ENCODE data around the gene FNIP1. TPM values are rescaled to one million over a fixed set of nuclear protein-coding genes. Genes with fewer than 3 reads are reported as not detected.

Gene FNIP1
- total RNA-seq, 4 donors from 2014 or later: 36.0 to 42.7 (median 38.5) TPM

DNA sequence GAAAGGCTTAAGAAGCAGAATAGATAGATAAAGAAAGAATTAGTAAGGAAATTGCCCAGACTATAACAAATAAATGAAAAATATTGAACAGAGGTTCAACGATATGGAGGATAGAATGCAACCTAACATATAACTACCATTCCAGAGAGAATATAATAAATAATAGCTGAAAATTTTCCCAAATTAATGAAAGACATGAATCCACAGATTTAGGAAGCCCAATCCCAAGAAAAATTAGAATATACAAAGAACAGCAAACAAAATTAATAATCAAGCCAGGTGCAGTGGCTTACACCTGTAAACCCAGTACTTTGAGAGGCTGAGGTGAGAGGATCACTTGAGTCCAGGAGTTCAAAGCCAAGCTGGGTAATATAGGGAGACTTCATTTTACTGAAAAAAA lies 27.8 kb upstream of the FNIP1 start:
- Histone ChIP-seq H3K4me3 (no peak overlapping the region), H3K27me3 (no peaks in the 10 kb centered on the region), H3K4me1 (no peaks in the 10 kb centered on the region), H3K36me3 (no peaks in the 10 kb centered on the region), H3K9me3 (peaks cover 0 to 18% (median 4%) of the 10 kb centered on the region in 4 donors), H3K27ac (no peak overlapping the region)
- TF ChIP-seq EP300 (IDR thresholded peaks at IDR 0.05) (no peak), POLR2A (IDR thresholded peaks at IDR 0.05) (no peak)
- TF ChIP-seq, protein P1, sequence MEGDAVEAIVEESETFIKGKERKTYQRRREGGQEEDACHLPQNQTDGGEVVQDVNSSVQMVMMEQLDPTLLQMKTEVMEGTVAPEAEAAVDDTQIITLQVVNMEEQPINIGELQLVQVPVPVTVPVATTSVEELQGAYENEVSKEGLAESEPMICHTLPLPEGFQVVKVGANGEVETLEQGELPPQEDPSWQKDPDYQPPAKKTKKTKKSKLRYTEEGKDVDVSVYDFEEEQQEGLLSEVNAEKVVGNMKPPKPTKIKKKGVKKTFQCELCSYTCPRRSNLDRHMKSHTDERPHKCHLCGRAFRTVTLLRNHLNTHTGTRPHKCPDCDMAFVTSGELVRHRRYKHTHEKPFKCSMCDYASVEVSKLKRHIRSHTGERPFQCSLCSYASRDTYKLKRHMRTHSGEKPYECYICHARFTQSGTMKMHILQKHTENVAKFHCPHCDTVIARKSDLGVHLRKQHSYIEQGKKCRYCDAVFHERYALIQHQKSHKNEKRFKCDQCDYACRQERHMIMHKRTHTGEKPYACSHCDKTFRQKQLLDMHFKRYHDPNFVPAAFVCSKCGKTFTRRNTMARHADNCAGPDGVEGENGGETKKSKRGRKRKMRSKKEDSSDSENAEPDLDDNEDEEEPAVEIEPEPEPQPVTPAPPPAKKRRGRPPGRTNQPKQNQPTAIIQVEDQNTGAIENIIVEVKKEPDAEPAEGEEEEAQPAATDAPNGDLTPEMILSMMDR (IDR thresholded peaks at IDR 0.05): no peak
- WGBS, 2 donors: 97% methylated on average over 1 of the region's 1 CpG
- DNase-seq (ENCODE audit: low spot score in 2 of 2): no peak

DNA sequence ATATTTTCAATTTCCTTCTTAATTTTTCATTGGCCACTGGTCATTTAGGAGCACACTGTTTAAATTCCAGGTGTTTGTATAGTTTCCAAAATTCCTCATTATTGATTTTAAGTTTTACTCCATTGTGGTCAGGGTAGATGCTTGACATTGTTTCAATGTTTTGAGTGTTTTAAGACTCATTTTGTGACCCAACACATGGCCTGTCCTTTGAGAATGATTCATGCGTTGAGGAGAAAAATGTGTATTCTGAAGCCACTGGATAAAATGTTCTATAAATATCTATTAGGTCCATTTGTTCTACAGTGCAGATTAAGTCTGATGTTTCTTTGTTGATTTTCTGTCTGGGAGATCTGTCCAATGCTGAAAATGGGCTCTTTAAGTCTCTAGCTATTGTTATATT lies 24.4 kb upstream of the FNIP1 start:
- DNase-seq (ENCODE audit: low spot score in 2 of 2): no peak
- 63 to 67% methylated on average over 1 of the region's 1 CpG for WGBS, 2 donors
- Histone ChIP-seq H3K27ac (no peak overlapping the region), H3K36me3 (no peaks in the 10 kb centered on the region), H3K4me1 (no peaks in the 10 kb centered on the region), H3K27me3 (no peaks in the 10 kb centered on the region), H3K9me3 (peaks cover 0 to 12% (median 2%) of the 10 kb centered on the region in 4 donors), H3K4me3 (no peak overlapping the region)
- no peak for TF ChIP-seq POLR2A (IDR thresholded peaks at IDR 0.05)
- no peak for TF ChIP-seq EP300 (IDR thresholded peaks at IDR 0.05)
- TF ChIP-seq, protein P1 (IDR thresholded peaks at IDR 0.05): no peak

DNA sequence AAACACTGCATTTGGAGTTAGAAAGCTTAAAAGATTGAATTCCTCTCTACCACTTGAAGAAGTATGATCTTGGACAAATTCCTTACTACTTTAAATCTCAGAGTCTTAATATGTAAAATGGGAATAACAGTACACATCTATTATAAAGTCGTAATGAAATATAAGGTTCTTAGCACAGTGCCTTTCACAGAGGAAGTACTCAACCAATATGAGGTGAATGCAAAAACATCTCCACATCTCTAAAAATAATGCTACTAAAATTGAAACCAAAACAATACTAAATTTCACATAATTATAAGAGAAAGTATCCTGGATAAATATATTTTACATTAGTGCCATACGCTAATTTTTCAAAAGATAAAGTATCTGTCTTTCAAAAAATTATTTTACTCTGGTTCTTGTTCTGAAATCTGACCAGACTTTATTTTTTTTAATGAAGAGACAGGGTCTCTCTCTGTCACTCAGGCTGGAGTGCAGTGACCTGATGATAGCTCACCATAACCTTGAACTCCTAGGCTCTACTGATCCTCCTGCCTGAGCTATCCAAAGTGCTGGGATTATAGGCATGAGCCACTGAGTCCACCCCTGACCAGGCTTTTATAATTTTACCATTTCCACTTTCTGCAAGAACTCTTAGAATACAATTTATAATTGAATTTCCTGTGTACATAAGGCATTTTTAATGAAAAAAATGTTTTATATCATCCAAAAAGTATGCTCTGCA lies 21.3 kb upstream of the FNIP1 start:
- TF ChIP-seq EP300 (IDR thresholded peaks at IDR 0.05): no peak
- TF ChIP-seq, protein P1 (IDR thresholded peaks at IDR 0.05): no peak
- TF ChIP-seq POLR2A (IDR thresholded peaks at IDR 0.05): no peak
- no peak for DNase-seq (ENCODE audit: low spot score in 2 of 2)
- no peak overlapping the region for H3K27ac ChIP-seq
- no peaks in the 10 kb centered on the region for H3K27me3 ChIP-seq
- no peak overlapping the region for H3K4me3 ChIP-seq
- no peaks in the 10 kb centered on the region for H3K9me3 ChIP-seq
- WGBS, 2 donors: 86 to 88% methylated on average over 2 of the region's 2 CpGs
- H3K4me1 ChIP-seq: no peaks in the 10 kb centered on the region
- H3K36me3 ChIP-seq: no peaks in the 10 kb centered on the region

DNA sequence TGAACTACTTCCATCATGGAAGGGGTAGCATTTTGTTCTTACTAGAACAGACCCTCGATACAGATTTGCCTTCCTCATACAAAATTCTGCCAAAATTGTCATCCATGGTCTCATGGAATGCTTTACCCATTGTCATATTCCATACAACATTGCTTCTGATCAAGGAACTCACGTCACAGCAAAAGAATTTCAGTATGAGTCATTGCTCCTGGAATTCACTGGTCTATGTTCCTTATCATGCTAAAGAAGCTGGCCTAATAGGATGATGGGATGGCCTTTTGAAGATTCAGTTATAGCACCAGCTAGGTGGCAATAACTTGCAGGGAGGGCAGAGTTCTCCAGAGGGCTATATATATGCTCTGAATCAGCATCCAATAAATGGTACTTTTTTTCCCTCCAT lies 18.2 kb upstream of the FNIP1 start:
- Histone ChIP-seq H3K36me3 (no peaks in the 10 kb centered on the region), H3K27ac (no peak overlapping the region), H3K9me3 (no peaks in the 10 kb centered on the region), H3K4me1 (peaks cover 0 to 9% (median 0%) of the 10 kb centered on the region in 4 donors), H3K4me3 (no peak overlapping the region), H3K27me3 (no peaks in the 10 kb centered on the region)
- TF ChIP-seq POLR2A (IDR thresholded peaks at IDR 0.05): no peak
- no peak for TF ChIP-seq EP300 (IDR thresholded peaks at IDR 0.05)
- TF ChIP-seq, protein P1 (IDR thresholded peaks at IDR 0.05): no peak
- WGBS, 2 donors: 43 to 63% methylated on average over 2 of the region's 2 CpGs
- DNase-seq (ENCODE audit: low spot score in 2 of 2): no peak

DNA sequence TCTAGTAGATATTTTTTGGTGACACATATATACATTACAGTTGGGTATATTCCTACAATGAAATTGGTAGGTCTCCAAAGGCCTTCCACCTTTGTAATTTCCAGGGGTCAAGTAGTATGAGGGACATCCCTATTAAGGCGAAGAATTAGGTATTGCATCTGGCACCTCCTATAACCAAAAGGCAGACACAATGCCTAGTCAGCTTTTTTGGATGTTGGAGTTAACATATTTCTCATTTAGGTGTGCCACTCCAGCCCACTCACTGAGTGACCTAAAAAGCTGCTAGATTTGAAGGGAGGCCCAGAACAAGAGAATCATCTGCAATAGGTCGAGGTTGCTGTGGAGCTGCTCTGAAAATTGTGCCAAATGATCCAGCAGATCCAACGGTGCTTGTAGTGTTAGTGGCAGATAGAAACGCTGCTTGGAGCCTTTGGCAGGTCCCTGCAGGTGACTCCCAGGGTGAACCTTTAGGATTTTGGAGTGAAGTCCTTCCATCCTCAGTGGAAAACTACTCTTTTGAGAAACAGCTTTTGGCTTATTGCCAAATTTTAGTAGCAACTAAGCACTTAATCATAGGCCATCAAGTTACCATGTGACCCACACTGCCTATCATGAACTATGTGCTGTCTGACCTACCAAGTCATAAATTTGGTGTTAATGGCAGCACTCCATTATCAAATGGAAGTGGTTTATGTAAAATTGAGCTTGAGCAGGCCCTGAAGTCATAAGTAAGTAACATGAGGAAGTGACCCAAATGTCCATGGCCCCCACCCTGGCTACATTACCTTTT lies 15.7 kb upstream of the FNIP1 start:
- WGBS, 2 donors: 75 to 81% methylated on average over 4 of the region's 4 CpGs
- TF ChIP-seq, protein P1 (IDR thresholded peaks at IDR 0.05): no peak
- TF ChIP-seq EP300 (IDR thresholded peaks at IDR 0.05): no peak
- no peak for TF ChIP-seq POLR2A (IDR thresholded peaks at IDR 0.05)
- H3K4me3 ChIP-seq: no peak overlapping the region
- peaks cover 0 to 9% (median 0%) of the 10 kb centered on the region in 4 donors for H3K4me1 ChIP-seq
- no peaks in the 10 kb centered on the region for H3K9me3 ChIP-seq
- H3K36me3 ChIP-seq: no peaks in the 10 kb centered on the region
- H3K27ac ChIP-seq: no peak overlapping the region
- no peaks in the 10 kb centered on the region for H3K27me3 ChIP-seq
- no peak for DNase-seq (ENCODE audit: low spot score in 2 of 2)

Measured in tibial nerve (tissue), 4 donors.